Neutrophil (primary cell): ENCODE results near the gene ASTN1.

Source experiments
- H3K27ac ChIP-seq: fragments of 200-600 bp; sonication (generic); 2 replicates; pipeline ENCODE4 v1.5.1; 2016; ENCODE audit warnings: mild to moderate bottlenecking, moderate library complexity
- H3K27me3 ChIP-seq: fragments of 200-600 bp; sonication (generic); 2 replicates; pipeline ENCODE4 v1.6.0; 2016; ENCODE audit warnings: mild to moderate bottlenecking
- H3K36me3 ChIP-seq: fragments of 200-600 bp; sonication (generic); 2 replicates; pipeline ENCODE4 v1.5.1; 2017
- H3K4me1 ChIP-seq, 2 experiments: fragments of 200-600 bp in 1 of 2; sonication (generic) in 1 of 2; 1 replicate in 1 of 2; 2 replicates in 1 of 2; pipeline versions ENCODE4 v1.5.1 to v1.6.1; 2013 to 2016; ENCODE audit warnings: low read depth in 1 of 2, low read length in 1 of 2, mild to moderate bottlenecking in 1 of 2, moderate library complexity in 1 of 2; ENCODE audit not compliant: control insufficient read depth in 1 of 2, insufficient read depth in 1 of 2
- H3K4me3 ChIP-seq, 2 experiments: fragments of 200-600 bp in 1 of 2; sonication (generic) in 1 of 2; 1 replicate in 1 of 2; 2 replicates in 1 of 2; pipeline ENCODE4 v1.5.1; 2013 to 2016; ENCODE audit warnings: low read depth in 1 of 2, low read length in 1 of 2, mild to moderate bottlenecking in 1 of 2, moderate library complexity in 1 of 2
- H3K9me3 ChIP-seq: fragments of 200-600 bp; sonication (generic); 2 replicates; pipeline ENCODE4 v1.5.1; 2016
- TF ChIP-seq, protein P1 (sequence below): fragments of 200-600 bp; sonication (generic); IDR thresholded peaks from 2 replicates; pipeline ENCODE4 v1.5.1; 2016; ENCODE audit warnings: antibody characterized with exemption

ASTN1 gene

GRCh38 chr1:177126267-177126666, 38.2 kb downstream of the ASTN1 start:
- no peaks in the 10 kb centered on the region for H3K27me3 ChIP-seq
- H3K27ac ChIP-seq = no peak overlapping the region
- TF ChIP-seq, protein P1, sequence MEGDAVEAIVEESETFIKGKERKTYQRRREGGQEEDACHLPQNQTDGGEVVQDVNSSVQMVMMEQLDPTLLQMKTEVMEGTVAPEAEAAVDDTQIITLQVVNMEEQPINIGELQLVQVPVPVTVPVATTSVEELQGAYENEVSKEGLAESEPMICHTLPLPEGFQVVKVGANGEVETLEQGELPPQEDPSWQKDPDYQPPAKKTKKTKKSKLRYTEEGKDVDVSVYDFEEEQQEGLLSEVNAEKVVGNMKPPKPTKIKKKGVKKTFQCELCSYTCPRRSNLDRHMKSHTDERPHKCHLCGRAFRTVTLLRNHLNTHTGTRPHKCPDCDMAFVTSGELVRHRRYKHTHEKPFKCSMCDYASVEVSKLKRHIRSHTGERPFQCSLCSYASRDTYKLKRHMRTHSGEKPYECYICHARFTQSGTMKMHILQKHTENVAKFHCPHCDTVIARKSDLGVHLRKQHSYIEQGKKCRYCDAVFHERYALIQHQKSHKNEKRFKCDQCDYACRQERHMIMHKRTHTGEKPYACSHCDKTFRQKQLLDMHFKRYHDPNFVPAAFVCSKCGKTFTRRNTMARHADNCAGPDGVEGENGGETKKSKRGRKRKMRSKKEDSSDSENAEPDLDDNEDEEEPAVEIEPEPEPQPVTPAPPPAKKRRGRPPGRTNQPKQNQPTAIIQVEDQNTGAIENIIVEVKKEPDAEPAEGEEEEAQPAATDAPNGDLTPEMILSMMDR = no peak
- H3K9me3 ChIP-seq = no peaks in the 10 kb centered on the region
- H3K36me3 ChIP-seq = no peaks in the 10 kb centered on the region
- H3K4me1 ChIP-seq = no peaks in the 10 kb centered on the region
- no peak overlapping the region for H3K4me3 ChIP-seq

GRCh38 chr1:177124577-177125278, 39.8 kb downstream of the ASTN1 start:
- H3K4me3 ChIP-seq = no peak overlapping the region
- H3K9me3 ChIP-seq = no peaks in the 10 kb centered on the region
- TF ChIP-seq, protein P1 = no peak
- H3K27me3 ChIP-seq = no peaks in the 10 kb centered on the region
- no peak overlapping the region for H3K27ac ChIP-seq
- H3K4me1 ChIP-seq = no peaks in the 10 kb centered on the region
- no peaks in the 10 kb centered on the region for H3K36me3 ChIP-seq

DNA sequence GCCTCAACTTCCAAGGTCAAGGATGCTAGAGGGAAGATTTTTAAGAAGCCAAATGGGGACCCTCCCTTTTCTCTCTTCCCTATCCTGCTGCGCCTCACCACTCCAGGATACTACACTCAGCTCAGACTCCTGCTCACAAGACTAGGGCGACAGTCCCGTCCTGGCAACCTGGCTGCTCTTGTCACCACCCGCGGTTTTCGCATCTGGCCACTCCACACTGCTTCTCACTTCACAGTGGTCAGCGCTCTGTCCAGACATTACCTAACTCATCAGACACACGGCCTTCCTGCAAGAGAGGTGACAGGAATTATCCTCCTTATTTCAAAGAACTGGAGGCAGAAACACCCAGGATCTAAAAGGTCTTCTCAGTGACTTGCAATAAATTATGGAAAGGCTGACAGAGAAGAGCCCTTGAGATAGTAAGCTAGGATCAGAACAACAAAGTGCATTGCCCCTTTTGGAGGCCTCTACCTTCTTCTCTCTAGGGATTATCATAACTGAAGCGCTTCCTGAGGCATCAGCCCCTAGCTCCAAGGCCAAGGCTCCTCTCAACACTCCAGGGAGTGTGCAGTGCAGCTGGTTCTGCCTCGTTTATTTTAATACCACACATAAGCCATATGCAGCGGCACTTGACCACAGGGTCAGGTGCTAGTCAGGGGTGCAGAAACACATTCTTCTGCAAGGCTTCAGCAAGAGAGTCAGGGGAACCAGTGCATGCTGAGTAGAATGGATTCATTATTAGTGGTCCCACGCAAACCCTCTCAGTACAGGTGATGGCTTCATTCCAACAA, 41.9 kb downstream of the ASTN1 start:
- Histone ChIP-seq H3K9me3 (no peaks in the 10 kb centered on the region), H3K36me3 (no peaks in the 10 kb centered on the region), H3K4me3 (no peak overlapping the region), H3K27ac (no peak overlapping the region), H3K27me3 (no peaks in the 10 kb centered on the region), H3K4me1 (no peaks in the 10 kb centered on the region)
- TF ChIP-seq, protein P1 = no peak

DNA sequence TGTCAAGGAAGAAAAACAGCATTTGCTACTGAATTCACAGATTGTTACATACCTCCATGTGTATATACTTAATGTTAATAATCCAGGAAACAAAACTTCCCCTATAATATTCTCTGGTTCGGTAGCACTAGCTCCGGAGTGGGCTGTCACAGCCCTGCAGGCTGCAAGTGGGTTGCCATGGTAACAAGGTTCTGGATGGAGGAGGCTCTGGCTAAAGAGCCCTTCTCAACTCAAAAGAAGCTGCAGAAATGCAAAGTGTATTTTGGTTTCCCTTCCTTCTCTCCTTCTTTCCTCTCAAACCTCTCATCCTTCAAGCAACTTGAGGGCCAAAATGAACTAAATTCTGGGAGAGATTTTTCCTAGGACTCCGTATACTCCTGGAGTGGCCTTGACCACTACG, 45.2 kb downstream of the ASTN1 start:
- Histone ChIP-seq H3K36me3 (no peaks in the 10 kb centered on the region), H3K27me3 (no peaks in the 10 kb centered on the region), H3K27ac (no peak overlapping the region), H3K4me1 (no peaks in the 10 kb centered on the region), H3K9me3 (no peaks in the 10 kb centered on the region), H3K4me3 (no peak overlapping the region)
- TF ChIP-seq, protein P1 = no peak

DNA sequence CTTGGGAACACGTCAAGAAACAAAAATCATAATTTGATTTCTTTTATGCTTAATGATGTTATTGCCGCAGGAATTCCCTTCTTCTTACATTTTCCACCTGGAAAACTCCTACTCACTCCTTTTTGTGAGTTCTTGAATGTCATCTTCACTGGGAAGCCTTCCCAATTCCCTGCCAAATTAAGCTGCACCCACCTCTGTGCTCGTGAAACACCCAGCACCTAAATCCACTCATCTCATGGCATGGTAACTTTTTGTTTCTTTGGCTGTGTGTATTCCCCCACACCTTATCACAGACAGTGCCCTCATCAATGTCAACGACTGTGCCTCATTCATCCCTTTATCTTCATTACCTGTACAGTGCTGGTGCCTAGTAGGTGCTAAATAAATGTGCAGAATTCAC, 45.6 kb downstream of the ASTN1 start:
- H3K36me3 ChIP-seq = no peaks in the 10 kb centered on the region
- TF ChIP-seq, protein P1 = no peak
- no peak overlapping the region for H3K4me3 ChIP-seq
- H3K27me3 ChIP-seq = no peaks in the 10 kb centered on the region
- no peak overlapping the region for H3K27ac ChIP-seq
- H3K4me1 ChIP-seq = no peaks in the 10 kb centered on the region
- no peaks in the 10 kb centered on the region for H3K9me3 ChIP-seq
